Stimulated activated naive B cell treated with anti-CD40 and anti-IgM and Interleukin-4, amounts not matched to agents 10 μg/mL and 1 μg/mL and 100 μg/mL, for 72 hours (primary cell): ENCODE data around the gene RAB27B.

Experiments
- ATAC-seq, 2 donors: fragments of 150-1000 bp; cut with Tn5 transposase; replicated peaks; 2 replicates each; pipeline ENCODE4 v1.10.0; 2021; ENCODE audit warnings: moderate library complexity in 1 of 2
- DNase-seq: peaks from one replicate; pipeline ENCODE4 v3.0.0; 2021
- H3K27ac Mint-ChIP-seq: one replicate; pipeline ENCODE4 v1.8.0; 2022; ENCODE audit warnings: mild to moderate bottlenecking, mixed read lengths
- H3K27me3 Mint-ChIP-seq, 2 donors: one replicate each; pipeline ENCODE4 v1.8.0; 2022; ENCODE audit warnings: mixed read lengths in 2 of 2
- H3K36me3 Mint-ChIP-seq, 2 donors: one replicate each; pipeline ENCODE4 v1.8.0; 2022; ENCODE audit warnings: mixed read lengths in 2 of 2, mild to moderate bottlenecking in 1 of 2
- H3K4me1 Mint-ChIP-seq, 2 donors: one replicate each; pipeline ENCODE4 v1.8.0; 2022; ENCODE audit warnings: mixed read lengths in 2 of 2, mild to moderate bottlenecking in 1 of 2
- H3K4me3 Mint-ChIP-seq, 2 donors: one replicate each; pipeline ENCODE4 v1.8.0; 2022; ENCODE audit warnings: mild to moderate bottlenecking in 2 of 2, mixed read lengths in 2 of 2, moderate library complexity in 1 of 2
- H3K9me3 Mint-ChIP-seq, 2 donors: one replicate each; pipeline ENCODE4 v1.8.0; 2022; ENCODE audit warnings: mixed read lengths in 2 of 2, mild to moderate bottlenecking in 1 of 2

RAB27B gene, protein sequence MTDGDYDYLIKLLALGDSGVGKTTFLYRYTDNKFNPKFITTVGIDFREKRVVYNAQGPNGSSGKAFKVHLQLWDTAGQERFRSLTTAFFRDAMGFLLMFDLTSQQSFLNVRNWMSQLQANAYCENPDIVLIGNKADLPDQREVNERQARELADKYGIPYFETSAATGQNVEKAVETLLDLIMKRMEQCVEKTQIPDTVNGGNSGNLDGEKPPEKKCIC

DNA sequence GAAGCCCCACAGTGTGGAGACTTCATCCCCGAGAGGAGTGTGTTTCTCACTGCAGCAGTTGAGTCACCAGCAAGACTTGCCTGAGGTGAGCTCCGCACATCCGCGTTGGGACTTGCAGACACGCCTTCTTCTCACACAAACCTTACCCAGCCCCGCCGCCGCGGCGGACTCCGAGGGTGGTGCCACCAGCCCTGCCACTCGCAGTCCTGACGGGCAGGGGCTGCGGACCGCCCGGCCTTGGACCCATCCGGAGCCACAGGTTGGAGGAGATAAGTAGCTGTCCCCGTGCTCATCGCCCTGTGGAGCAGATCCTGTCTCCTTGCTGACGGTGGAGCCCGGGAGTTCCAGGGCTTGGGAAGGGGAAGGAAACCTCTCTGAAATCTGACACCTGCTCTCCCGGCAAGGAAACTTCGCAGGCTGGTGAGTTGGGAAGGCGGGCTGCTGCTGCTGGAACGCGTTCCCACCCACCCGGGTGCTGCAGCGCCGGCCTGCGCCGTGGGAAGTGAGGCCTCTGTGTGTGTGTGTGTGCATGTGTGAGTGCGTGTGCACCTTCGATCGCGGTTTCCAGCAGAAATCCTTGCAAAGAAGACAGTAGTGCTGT is at the start of gene RAB27B:
TSS of gene RAB27B (plus strand) at position 197 of the 601 bp plus-strand sequence. CDS start 49,109 bp downstream, outside the sequence.
- peak within 1 kb of the TSS; percentile 71 to 81 for H3K4me3 Mint-ChIP-seq
- peaks cover 3% of the 10 kb centered on the region in 2 donors for H3K36me3 Mint-ChIP-seq
- no peak within 1 kb of the TSS for H3K27ac Mint-ChIP-seq
- peaks cover 9 to 14% of the 10 kb centered on the region in 2 donors for H3K4me1 Mint-ChIP-seq
- peaks cover 5 to 8% of the 10 kb centered on the region in 2 donors for H3K9me3 Mint-ChIP-seq
- ATAC-seq (peak; percentile 93), DNase-seq (peak; percentile 20)
- peaks cover 18 to 26% of the 10 kb centered on the region in 2 donors for H3K27me3 Mint-ChIP-seq

DNA sequence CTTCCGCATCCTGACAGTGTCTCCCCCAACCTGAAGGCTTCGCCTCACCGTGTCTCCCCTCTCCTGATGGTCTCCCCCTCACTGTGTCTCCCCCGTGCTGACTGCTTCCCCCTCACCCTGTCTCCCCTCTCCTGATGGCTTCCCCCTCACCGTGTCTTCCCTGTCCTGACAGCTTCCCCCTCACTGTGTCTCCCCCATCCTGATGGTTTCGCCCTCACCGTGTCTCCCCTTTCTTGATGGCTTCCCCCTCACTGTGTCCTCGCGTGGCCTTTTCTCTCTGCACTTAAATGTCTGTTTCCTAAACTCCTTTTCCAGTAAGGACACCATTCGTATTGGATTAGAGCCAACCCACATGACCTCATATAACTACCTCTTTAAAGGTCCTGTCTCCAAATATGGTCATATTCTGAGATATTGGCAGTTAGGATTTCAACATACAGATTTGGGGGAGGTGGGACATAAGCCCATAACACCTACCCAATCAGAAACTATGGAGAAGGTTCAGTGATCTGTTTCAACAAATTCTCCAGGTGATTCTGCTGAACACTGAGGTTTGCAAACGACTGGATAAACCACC is 47.9 kb upstream of the RAB27B start:
- no peak for ATAC-seq
- peaks cover 0 to 9% of the 10 kb centered on the region in 2 donors for H3K27me3 Mint-ChIP-seq

DNA sequence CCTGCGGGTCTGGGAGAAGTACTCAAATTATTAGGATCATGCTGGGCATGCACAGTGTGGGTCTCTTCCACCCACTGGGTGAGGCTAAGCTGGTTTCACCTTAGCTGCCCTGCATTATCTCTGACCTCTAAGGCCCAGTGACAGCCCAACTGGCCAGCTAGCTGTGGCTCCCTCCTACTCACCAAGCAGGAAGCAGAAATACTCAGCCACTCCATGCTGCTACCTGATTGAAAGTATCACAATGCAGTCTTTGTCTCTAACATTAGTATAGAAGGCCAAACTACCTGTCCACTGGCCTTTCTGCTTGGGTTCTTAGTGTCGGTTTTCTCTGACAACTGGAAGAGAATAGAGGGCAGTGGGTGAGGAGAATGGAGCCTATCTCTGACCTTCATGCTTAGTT is 47.3 kb upstream of the RAB27B start:
- ATAC-seq (no peak), DNase-seq (no peak)
- Mint-ChIP-seq H3K4me1 (peaks cover 6 to 14% of the 10 kb centered on the region in 2 donors), H3K27me3 (peaks cover 0 to 9% of the 10 kb centered on the region in 2 donors), H3K36me3 (no peaks in the 10 kb centered on the region), H3K27ac (no peak overlapping the region), H3K4me3 (no peak overlapping the region), H3K9me3 (peaks cover 0 to 2% of the 10 kb centered on the region in 2 donors)

More for the DNA sequence above, 47.9 kb upstream of the RAB27B start:
- no peak overlapping the region for H3K4me3 Mint-ChIP-seq
- H3K4me1 Mint-ChIP-seq: peaks cover 8 to 14% of the 10 kb centered on the region in 2 donors
- no peaks in the 10 kb centered on the region for H3K36me3 Mint-ChIP-seq
- H3K27ac Mint-ChIP-seq: no peak overlapping the region
- peaks cover 0 to 2% of the 10 kb centered on the region in 2 donors for H3K9me3 Mint-ChIP-seq
- DNase-seq: no peak

DNA sequence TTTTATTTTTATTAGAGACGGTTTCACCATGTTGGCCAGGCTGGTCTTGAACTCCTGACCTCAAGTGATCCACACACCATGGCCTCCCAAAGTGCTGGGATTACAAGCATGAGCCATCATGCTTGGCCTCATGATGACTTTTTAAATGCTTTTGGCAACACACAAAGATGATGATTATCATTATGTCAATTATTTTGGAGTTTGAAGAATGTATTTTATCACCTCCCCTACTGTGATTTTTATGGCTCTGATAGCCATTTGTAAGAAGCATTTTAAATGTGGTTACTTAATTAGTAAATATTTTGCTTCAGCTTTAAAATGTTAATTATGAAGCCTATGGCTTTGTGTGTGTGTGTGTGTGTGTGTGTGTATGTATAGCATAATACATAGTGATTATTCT is 45.1 kb upstream of the RAB27B start:
- ATAC-seq: no peak
- peaks cover 0 to 9% of the 10 kb centered on the region in 2 donors for H3K27me3 Mint-ChIP-seq
- H3K9me3 Mint-ChIP-seq: peaks cover 0 to 2% of the 10 kb centered on the region in 2 donors
- no peak overlapping the region for H3K27ac Mint-ChIP-seq
- no peaks in the 10 kb centered on the region for H3K36me3 Mint-ChIP-seq
- H3K4me1 Mint-ChIP-seq: peaks cover 0 to 4% of the 10 kb centered on the region in 2 donors
- DNase-seq: no peak
- no peak overlapping the region for H3K4me3 Mint-ChIP-seq

DNA sequence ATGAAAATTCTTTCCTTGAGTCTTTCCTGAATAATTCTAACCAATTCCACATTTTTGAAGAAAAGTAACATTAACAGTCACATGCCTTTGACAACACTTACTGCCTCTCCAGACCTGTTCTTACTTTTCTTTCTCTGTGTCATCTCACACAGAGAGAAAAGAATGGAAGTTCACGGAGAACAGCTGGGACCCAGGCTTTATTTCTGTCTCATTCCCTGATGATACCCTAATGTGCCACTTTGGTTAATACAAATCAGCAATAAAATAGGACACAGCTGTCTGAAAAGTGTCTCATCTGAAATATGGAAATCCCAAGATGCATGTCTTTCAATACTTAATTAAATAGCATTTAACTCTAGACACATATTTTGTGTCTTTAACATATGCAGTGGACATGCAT is 42.1 kb upstream of the RAB27B start:
- Mint-ChIP-seq H3K4me3 (no peak overlapping the region), H3K27ac (no peak overlapping the region), H3K4me1 (peaks cover 0 to 4% of the 10 kb centered on the region in 2 donors), H3K27me3 (peaks cover 0 to 5% of the 10 kb centered on the region in 2 donors), H3K36me3 (no peaks in the 10 kb centered on the region), H3K9me3 (no peaks in the 10 kb centered on the region)
- ATAC-seq (no peak), DNase-seq (no peak)

DNA sequence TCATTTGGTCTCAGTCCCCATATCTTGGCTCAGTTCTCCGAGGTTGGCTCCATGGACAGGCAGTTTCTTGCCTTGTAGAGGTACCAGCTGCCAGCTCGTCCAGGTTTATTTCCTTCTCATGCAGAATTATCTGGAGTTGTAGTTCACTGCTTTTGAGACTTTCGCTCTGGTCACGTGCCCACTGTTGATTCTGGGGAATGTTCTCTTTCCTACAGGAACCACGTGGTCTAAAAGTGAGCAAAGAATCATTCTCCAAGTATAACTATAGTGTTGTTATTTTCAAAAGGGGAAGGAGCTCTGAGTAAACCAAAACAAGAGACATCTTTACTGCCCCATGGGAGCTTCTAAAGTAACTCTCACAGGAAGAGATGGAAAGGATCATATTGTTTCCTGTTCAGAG is 41.2 kb upstream of the RAB27B start:
- DNase-seq: no peak
- H3K27ac Mint-ChIP-seq: no peak overlapping the region
- no peaks in the 10 kb centered on the region for H3K36me3 Mint-ChIP-seq
- H3K27me3 Mint-ChIP-seq: peaks cover 0 to 5% of the 10 kb centered on the region in 2 donors
- peaks cover 0 to 4% of the 10 kb centered on the region in 2 donors for H3K4me1 Mint-ChIP-seq
- no peak overlapping the region for H3K4me3 Mint-ChIP-seq
- no peaks in the 10 kb centered on the region for H3K9me3 Mint-ChIP-seq
- ATAC-seq: no peak

DNA sequence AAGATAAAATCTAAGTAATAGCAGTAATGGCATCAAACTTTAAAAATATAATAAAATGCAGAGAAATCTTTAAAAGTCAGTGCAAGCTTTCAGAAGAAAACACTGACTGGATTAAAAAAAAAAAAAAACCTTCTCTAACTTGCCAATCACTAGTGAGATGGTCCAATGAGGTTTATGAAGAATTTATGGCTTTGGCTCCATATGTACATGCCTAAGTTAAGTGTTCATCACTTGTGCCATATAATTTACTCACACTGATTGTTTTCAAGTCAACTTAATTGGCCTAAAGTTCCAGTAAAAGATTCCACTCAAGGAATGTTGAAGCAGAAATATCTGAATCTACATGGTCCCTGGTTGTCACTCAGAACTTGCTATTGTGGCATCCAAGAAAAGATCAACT is 40.7 kb upstream of the RAB27B start:
- Mint-ChIP-seq H3K27ac (no peak overlapping the region), H3K27me3 (peaks cover 0 to 5% of the 10 kb centered on the region in 2 donors), H3K4me1 (peaks cover 0 to 4% of the 10 kb centered on the region in 2 donors), H3K4me3 (no peak overlapping the region), H3K9me3 (no peaks in the 10 kb centered on the region), H3K36me3 (no peaks in the 10 kb centered on the region)
- ATAC-seq: no peak
- DNase-seq: no peak

DNA sequence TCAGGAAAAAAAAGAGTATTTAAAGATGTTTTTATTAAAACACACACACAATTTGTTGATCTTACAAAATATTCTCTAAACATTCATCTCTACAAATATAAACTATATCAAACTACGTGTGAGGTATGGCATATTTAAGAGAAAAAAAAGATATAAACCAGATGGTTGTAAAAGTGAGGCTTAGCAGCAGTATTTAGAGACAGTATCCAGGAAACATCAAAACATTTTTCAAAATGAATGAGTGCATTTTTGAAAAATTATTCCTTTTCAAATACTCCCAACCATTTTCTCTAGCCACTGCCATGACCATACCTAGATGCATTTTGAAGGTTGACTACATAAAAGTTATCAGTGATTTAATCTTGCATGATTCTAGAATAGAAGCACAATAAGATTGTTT is 38.2 kb upstream of the RAB27B start:
- no peaks in the 10 kb centered on the region for H3K27me3 Mint-ChIP-seq
- H3K27ac Mint-ChIP-seq: no peak overlapping the region
- H3K4me3 Mint-ChIP-seq: no peak overlapping the region
- no peak for DNase-seq
- peaks cover 0 to 4% of the 10 kb centered on the region in 2 donors for H3K4me1 Mint-ChIP-seq
- H3K36me3 Mint-ChIP-seq: no peaks in the 10 kb centered on the region
- no peak for ATAC-seq
- H3K9me3 Mint-ChIP-seq: no peaks in the 10 kb centered on the region

DNA sequence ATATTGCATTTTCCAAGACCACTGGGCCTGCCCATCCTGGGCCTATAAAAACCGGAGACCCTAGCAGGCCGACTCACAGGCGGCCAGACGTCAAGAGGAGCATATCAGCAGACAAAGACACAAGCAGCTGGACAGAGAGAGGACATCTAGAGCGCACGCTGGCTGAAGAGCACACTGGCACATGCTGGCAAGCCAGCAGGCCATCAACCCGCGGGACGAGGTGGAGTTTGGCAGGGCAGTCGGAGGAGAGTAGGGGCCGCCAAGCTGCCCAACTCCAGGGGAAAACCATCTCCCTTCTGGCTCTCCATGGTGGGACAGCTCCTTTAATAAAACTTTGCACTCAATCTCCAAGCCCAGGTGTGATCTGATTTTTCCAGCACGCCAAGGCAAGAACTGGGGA is 36.6 kb upstream of the RAB27B start:
- no peak overlapping the region for H3K27ac Mint-ChIP-seq
- no peaks in the 10 kb centered on the region for H3K9me3 Mint-ChIP-seq
- no peak overlapping the region for H3K4me3 Mint-ChIP-seq
- DNase-seq (no peak), ATAC-seq (no peak)
- H3K27me3 Mint-ChIP-seq: no peaks in the 10 kb centered on the region
- peaks cover 0 to 4% of the 10 kb centered on the region in 2 donors for H3K4me1 Mint-ChIP-seq
- no peaks in the 10 kb centered on the region for H3K36me3 Mint-ChIP-seq

DNA sequence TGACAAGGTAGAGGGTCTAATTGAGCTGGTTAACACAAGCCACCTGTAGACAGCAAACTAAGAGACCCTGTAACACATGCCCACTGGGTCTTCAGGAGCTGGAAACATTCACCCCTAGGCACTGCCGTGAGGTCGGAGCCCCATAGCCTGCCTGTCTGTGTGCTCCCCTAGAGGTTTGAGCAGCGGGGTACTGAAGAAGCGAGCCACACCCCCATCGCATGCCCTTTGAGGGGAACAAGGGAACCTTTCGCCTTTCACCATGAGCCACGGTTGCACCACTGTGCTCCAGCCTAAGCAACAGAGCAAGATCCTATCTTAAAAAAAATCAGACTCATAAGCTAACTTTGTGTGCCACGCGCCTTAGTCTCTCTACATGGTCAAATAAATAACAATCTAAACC is 36.2 kb upstream of the RAB27B start:
- H3K27ac Mint-ChIP-seq: no peak overlapping the region
- no peak for ATAC-seq
- DNase-seq: no peak
- H3K9me3 Mint-ChIP-seq: no peaks in the 10 kb centered on the region
- no peak overlapping the region for H3K4me3 Mint-ChIP-seq
- no peaks in the 10 kb centered on the region for H3K36me3 Mint-ChIP-seq
- peaks cover 0 to 3% of the 10 kb centered on the region in 2 donors for H3K4me1 Mint-ChIP-seq
- H3K27me3 Mint-ChIP-seq: no peaks in the 10 kb centered on the region

DNA sequence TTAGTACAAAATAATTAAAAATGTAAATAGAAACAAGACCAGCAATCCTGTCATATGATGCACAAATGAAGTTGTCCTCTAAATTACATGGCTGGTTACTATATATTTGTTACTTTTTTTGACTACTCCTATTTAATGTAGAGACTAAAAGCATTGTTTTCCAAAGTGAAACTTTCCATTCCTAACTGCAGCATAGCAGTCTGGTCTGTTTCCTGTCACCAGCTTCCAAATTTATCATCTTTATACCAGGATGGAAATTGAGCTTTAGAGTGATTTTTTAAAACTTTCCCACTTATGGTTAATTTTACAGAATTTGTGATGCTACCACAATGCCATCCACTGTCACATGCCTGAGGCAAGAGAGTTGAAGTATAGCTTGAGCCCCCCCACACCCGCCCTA is 33.5 kb upstream of the RAB27B start:
- H3K27me3 Mint-ChIP-seq: no peaks in the 10 kb centered on the region
- no peaks in the 10 kb centered on the region for H3K9me3 Mint-ChIP-seq
- no peak overlapping the region for H3K4me3 Mint-ChIP-seq
- no peak overlapping the region for H3K27ac Mint-ChIP-seq
- DNase-seq (no peak), ATAC-seq (no peak)
- no peaks in the 10 kb centered on the region for H3K36me3 Mint-ChIP-seq
- H3K4me1 Mint-ChIP-seq: no peaks in the 10 kb centered on the region

DNA sequence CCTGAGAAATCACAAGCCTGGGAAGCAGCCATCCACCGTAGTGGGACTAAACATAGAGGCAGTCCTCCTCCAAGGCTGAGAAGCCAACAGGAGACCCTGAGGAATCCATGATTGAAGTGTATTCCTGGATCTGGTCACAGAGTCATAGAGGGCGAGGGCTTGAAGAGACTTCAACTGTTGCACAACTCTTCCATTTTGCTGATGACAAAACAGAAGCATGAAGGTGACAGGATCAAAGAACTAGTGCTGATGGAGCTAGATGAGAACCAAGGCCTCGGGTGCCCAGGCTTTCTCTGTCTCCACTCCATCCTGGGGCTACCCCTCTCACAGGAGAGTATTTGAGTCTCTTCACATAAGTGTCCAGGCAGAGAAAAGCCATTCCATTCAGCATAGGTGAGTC is 30.1 kb upstream of the RAB27B start:
- Mint-ChIP-seq H3K27ac (no peak overlapping the region), H3K9me3 (no peaks in the 10 kb centered on the region), H3K4me3 (no peak overlapping the region), H3K27me3 (no peaks in the 10 kb centered on the region), H3K4me1 (no peaks in the 10 kb centered on the region), H3K36me3 (no peaks in the 10 kb centered on the region)
- ATAC-seq (no peak), DNase-seq (no peak)

DNA sequence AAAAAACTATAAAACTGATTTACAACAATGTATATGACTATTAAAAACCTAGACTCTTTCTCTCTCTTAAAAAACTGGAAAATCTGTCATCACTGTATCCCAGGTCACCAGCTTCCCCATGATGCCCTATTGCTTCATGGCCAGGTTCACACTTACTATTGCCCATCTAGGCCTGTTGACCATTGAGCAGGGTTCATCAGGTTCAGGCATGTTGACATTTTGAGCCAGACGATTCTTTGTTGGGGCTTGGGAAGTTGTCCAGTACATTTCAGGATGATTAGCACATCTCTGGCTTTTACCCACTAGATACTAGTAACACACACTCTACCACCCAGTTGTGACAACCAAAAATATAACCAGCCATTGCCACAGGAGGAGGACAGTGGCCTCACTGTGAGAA is 26.9 kb upstream of the RAB27B start:
- no peaks in the 10 kb centered on the region for H3K9me3 Mint-ChIP-seq
- H3K4me3 Mint-ChIP-seq: no peak overlapping the region
- no peaks in the 10 kb centered on the region for H3K36me3 Mint-ChIP-seq
- no peak overlapping the region for H3K27ac Mint-ChIP-seq
- ATAC-seq (no peak), DNase-seq (no peak)
- no peaks in the 10 kb centered on the region for H3K27me3 Mint-ChIP-seq
- peaks cover 5% of the 10 kb centered on the region in 2 donors for H3K4me1 Mint-ChIP-seq

DNA sequence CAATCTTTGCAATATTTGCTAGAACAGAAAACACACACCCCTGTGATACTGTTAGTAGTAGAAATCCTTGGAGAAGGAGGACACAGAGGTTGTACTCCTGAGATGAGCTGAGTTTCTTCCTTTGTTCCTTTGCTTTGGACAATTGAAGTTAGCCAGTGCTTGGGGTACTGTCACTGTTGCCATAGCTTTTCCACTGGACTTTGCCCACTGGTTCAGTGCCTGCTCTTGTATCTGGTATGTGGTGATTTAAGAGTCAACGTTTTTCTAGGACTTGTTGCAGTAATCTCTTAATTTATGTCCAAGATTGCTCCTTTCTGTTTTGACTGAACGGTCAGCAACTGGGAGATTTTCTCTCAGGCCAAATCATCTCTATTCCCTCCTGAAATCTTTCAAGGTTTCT is 26.1 kb upstream of the RAB27B start:
- DNase-seq (no peak), ATAC-seq (no peak)
- Mint-ChIP-seq H3K36me3 (no peaks in the 10 kb centered on the region), H3K9me3 (no peaks in the 10 kb centered on the region), H3K27me3 (no peaks in the 10 kb centered on the region), H3K4me1 (peaks cover 5% of the 10 kb centered on the region in 2 donors), H3K4me3 (no peak overlapping the region), H3K27ac (no peak overlapping the region)
